Measurements from ENCODE around the gene CNKSR3.

Gene CNKSR3

GRCh38 chr6:154510144-154510905 is at the start of gene CNKSR3:
Gene CNKSR3, minus strand, starts transcription at chr6:154510685. Its CDS starts 571 bp downstream, at chr6:154510114.
- peak; percentile 97 for DNase-seq
- H3K4me1 Mint-ChIP-seq = peaks cover 61% of the 10 kb centered on the region
- no peaks in the 10 kb centered on the region for H3K9me3 Mint-ChIP-seq
- peaks cover 15% of the 10 kb centered on the region for H3K36me3 Mint-ChIP-seq (ENCODE audit: low read depth)
- H3K27me3 Mint-ChIP-seq (ENCODE audit: low read depth, poor library complexity) = peaks cover 2% of the 10 kb centered on the region
- peak within 1 kb of the TSS; percentile 94 for H3K27ac Mint-ChIP-seq
- peak within 1 kb of the TSS; percentile 98 for H3K4me3 Mint-ChIP-seq
- no peak for TF ChIP-seq CTCF (IDR thresholded peaks at IDR 0.05)

DNA sequence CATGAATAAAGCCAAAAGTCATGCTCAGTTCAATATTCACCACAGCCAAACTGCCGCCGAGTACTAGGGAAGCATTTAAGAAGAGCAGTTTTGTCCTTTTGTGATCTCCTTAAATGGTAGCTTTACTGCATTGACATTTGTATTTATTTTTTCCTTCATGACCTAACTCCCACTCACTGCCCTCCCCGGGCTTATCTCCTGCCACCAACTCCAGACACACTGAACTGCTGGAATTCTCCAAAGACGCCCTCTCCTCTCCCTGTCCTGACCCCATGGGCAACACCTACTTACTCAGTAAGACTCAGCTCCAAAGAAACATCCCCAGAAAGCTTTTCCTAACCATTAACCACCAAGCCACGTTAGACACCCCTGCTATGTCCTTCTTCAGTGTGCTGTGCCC is 48.5 kb upstream of the CNKSR3 start:
- H3K9me3 Mint-ChIP-seq = peaks cover 2% of the 10 kb centered on the region
- H3K36me3 Mint-ChIP-seq (ENCODE audit: low read depth) = no peaks in the 10 kb centered on the region
- TF ChIP-seq CTCF (IDR thresholded peaks at IDR 0.05) = no peak
- DNase-seq = no peak
- peak overlapping the region; percentile 27 for H3K27ac Mint-ChIP-seq
- H3K27me3 Mint-ChIP-seq (ENCODE audit: low read depth, poor library complexity) = peaks cover 4% of the 10 kb centered on the region
- peaks cover 29% of the 10 kb centered on the region for H3K4me1 Mint-ChIP-seq
- no peak overlapping the region for H3K4me3 Mint-ChIP-seq

GRCh38 chr6:154558513-154558912 is 48.0 kb upstream of the CNKSR3 start:
- H3K4me1 Mint-ChIP-seq = peaks cover 29% of the 10 kb centered on the region
- no peaks in the 10 kb centered on the region for H3K36me3 Mint-ChIP-seq (ENCODE audit: low read depth)
- peaks cover 7% of the 10 kb centered on the region for H3K9me3 Mint-ChIP-seq
- no peak for DNase-seq
- no peak overlapping the region for H3K4me3 Mint-ChIP-seq
- H3K27ac Mint-ChIP-seq = no peak overlapping the region
- peaks cover 4% of the 10 kb centered on the region for H3K27me3 Mint-ChIP-seq (ENCODE audit: low read depth, poor library complexity)
- TF ChIP-seq CTCF (IDR thresholded peaks at IDR 0.05) = no peak

DNA sequence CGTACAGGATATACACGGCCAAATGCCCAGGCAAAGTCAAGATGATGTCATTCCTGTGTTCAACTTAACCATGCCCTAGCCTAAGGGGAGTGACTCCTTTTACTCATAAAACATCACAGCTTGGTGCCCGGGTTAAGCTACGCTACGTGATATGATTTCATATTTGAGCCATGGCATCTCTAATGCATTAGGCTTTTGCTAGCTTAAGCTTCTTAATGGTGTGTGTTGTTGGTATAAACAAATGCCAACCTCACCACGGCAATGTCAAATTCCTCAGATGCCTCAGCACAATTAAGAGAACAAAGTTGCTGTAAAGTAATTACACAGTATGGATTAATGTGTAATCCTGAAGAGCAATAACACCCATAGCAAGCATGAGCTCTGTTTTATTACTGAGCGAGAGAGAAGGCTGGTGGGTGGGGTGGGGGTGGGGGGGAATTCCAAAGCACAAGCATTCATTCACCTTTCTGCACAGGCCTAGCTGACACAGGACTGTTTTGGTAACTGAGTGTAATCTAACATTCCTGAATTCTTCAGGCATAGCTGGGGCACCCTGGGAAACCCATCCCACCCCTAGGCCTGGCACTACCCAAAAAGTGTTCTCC is 44.7 kb upstream of the CNKSR3 start:
- no peak overlapping the region for H3K4me3 Mint-ChIP-seq
- DNase-seq = no peak
- H3K9me3 Mint-ChIP-seq = peaks cover 7% of the 10 kb centered on the region
- peaks cover 7% of the 10 kb centered on the region for H3K27me3 Mint-ChIP-seq (ENCODE audit: low read depth, poor library complexity)
- no peak overlapping the region for H3K27ac Mint-ChIP-seq
- TF ChIP-seq CTCF (IDR thresholded peaks at IDR 0.05) = no peak
- peaks cover 35% of the 10 kb centered on the region for H3K4me1 Mint-ChIP-seq
- no peaks in the 10 kb centered on the region for H3K36me3 Mint-ChIP-seq (ENCODE audit: low read depth)

GRCh38 chr6:154554491-154554890 is 44.0 kb upstream of the CNKSR3 start:
- Mint-ChIP-seq H3K36me3 (ENCODE audit: low read depth) (no peaks in the 10 kb centered on the region), H3K27me3 (ENCODE audit: low read depth, poor library complexity) (peaks cover 7% of the 10 kb centered on the region), H3K9me3 (peaks cover 7% of the 10 kb centered on the region), H3K4me3 (no peak overlapping the region), H3K4me1 (peaks cover 37% of the 10 kb centered on the region), H3K27ac (no peak overlapping the region)
- no peak for DNase-seq
- TF ChIP-seq CTCF (IDR thresholded peaks at IDR 0.05) = no peak

Data from nephron progenitor cell (in vitro differentiated cells).